Endothelial cell of umbilical vein (primary cell): ENCODE data around the gene MAP4K5. TPM values are rescaled to one million over a fixed set of nuclear protein-coding genes. Genes with fewer than 3 reads are reported as not detected.

Experiments used
- BruUV-seq: library from RNA; stranded (reverse); fragments of 400-500 nt; replicated peaks from 2 replicates; lab custom pipeline; 2021; lab: Mats Ljungman, UMichigan
- CTCF ChIA-PET: fragments of 300-600, 350-600 bp; sonication (Branson Sonifier 250); formaldehyde crosslinking; loops from one replicate; lab custom pipeline; 2021; ENCODE audit warnings: antibody characterized with exemption, inconsistent platforms; lab: Charles Lee
- POLR2A ChIA-PET: fragments of 300-600, 350-600 bp; sonication (Branson Sonifier 250); formaldehyde crosslinking; loops from one replicate; lab custom pipeline; 2021; ENCODE audit warnings: antibody characterized with exemption, inconsistent platforms; lab: Charles Lee
- DNase-seq: peaks from one replicate; pipeline ENCODE4 v3.0.0-alpha.2; 2011; ENCODE audit warnings: low read depth, low spot score
- FAIRE-seq: peaks from 2 replicates; lab custom pipeline; 2011; peaks lifted over from hg19 to GRCh38; lab: Jason Lieb, UNC
- H2AFZ ChIP-seq: 2 replicates; pipeline ENCODE4 v1.6.0; 2012; ENCODE audit warnings: low read depth, low read length, control low read depth, inconsistent platforms
- H3K27ac ChIP-seq: 2 replicates; pipeline ENCODE4 v1.5.1; 2011; ENCODE audit warnings: low read depth, mild to moderate bottlenecking, control low read depth, low read length, moderate library complexity; ENCODE audit not compliant: insufficient read depth
- H3K27me3 ChIP-seq, 2 experiments: 2 replicates each; pipeline versions ENCODE4 v1.6.0 to v1.6.1; 2011; ENCODE audit warnings: low read length in 2 of 2, mixed read lengths in 1 of 2; ENCODE audit not compliant: control insufficient read depth in 2 of 2, insufficient read depth in 2 of 2
- H3K36me3 ChIP-seq, 2 experiments: 2 replicates in 1 of 2; 3 replicates in 1 of 2; pipeline ENCODE4 v1.5.1; 2011; ENCODE audit warnings: low read length in 2 of 2, mild to moderate bottlenecking in 1 of 2, moderate library complexity in 1 of 2; ENCODE audit not compliant: control insufficient read depth in 2 of 2, insufficient read depth in 2 of 2; ENCODE audit errors: extremely low read depth in 1 of 2
- H3K4me1 ChIP-seq: 3 replicates; pipeline ENCODE4 v1.5.1; 2011; ENCODE audit warnings: mild to moderate bottlenecking, low read length; ENCODE audit not compliant: control insufficient read depth, insufficient read depth; ENCODE audit errors: extremely low read depth
- H3K4me2 ChIP-seq: 2 replicates; pipeline ENCODE4 v1.6.1; 2011; ENCODE audit warnings: low read length, control low read depth, mixed read lengths; ENCODE audit not compliant: insufficient read depth
- H3K4me3 ChIP-seq, 3 experiments: fragments of 200-600 bp in 1 of 3; sonication (generic), shearing (Covaris generic) in 1 of 3; replicated peaks in 1 of 3; 2 replicates each; pipeline ENCODE4 v1.5.1; 2011 to 2016; ENCODE audit warnings: control low read depth in 3 of 3, low read length in 3 of 3, mild to moderate bottlenecking in 2 of 3, inconsistent platforms in 1 of 3, low read depth in 1 of 3, moderate library complexity in 1 of 3; ENCODE audit not compliant: insufficient read depth in 1 of 3
- H3K79me2 ChIP-seq: 2 replicates; pipeline ENCODE4 v1.6.0; 2012; ENCODE audit warnings: low read length, inconsistent platforms; ENCODE audit not compliant: control insufficient read depth, insufficient read depth
- H3K9ac ChIP-seq: replicated peaks from 2 replicates; pipeline ENCODE3; 2011; ENCODE audit warnings: low read length, control low read depth; ENCODE audit not compliant: insufficient read depth; ENCODE audit errors: extremely low read depth
- H3K9me1 ChIP-seq: replicated peaks from 3 replicates; pipeline ENCODE4 v1.6.0; 2011; ENCODE audit warnings: mild to moderate bottlenecking, low read length; ENCODE audit not compliant: control insufficient read depth, insufficient read depth; ENCODE audit errors: extremely low read depth
- H3K9me3 ChIP-seq: replicated peaks from 2 replicates; pipeline ENCODE4 v1.5.1; 2012; ENCODE audit warnings: low read length, inconsistent platforms; ENCODE audit not compliant: control insufficient read depth, insufficient read depth
- H4K20me1 ChIP-seq: replicated peaks from 2 replicates; pipeline ENCODE3; 2011; ENCODE audit warnings: mild to moderate bottlenecking, low read length; ENCODE audit not compliant: control insufficient read depth, insufficient read depth; ENCODE audit errors: extremely low read depth
- EZH2 ChIP-seq: IDR thresholded peaks from 2 replicates; pipeline ENCODE4 v1.6.1; 2012; ENCODE audit warnings: borderline replicate concordance, low read depth, mild to moderate bottlenecking, moderate library complexity, low read length, inconsistent platforms; ENCODE audit not compliant: severe bottlenecking
- FOS ChIP-seq: IDR thresholded peaks from 2 replicates; pipeline ENCODE4 v1.6.1; 2011; ENCODE audit warnings: mild to moderate bottlenecking, low read length, moderate library complexity, borderline replicate concordance; ENCODE audit not compliant: insufficient read depth
- GATA2 ChIP-seq: IDR thresholded peaks from 2 replicates; pipeline ENCODE4 v1.7.0; 2011; ENCODE audit warnings: low read depth, mild to moderate bottlenecking, moderate library complexity, mixed read lengths, low read length; ENCODE audit not compliant: insufficient read length, insufficient read depth
- JUN ChIP-seq: IDR thresholded peaks from 2 replicates; pipeline ENCODE4 v1.6.1; 2011; ENCODE audit warnings: borderline replicate concordance, low read depth; ENCODE audit not compliant: insufficient read length, insufficient read depth
- MYC ChIP-seq: IDR thresholded peaks from one replicate; pipeline ENCODE4 v1.6.1; 2011; ENCODE audit warnings: mild to moderate bottlenecking, low read depth, low read length
- POLR2A ChIP-seq: IDR thresholded peaks from 2 replicates; pipeline ENCODE4 v1.6.1; 2012; ENCODE audit warnings: low read depth, mild to moderate bottlenecking, control low read depth, low read length
- POLR2AphosphoS5 ChIP-seq: IDR thresholded peaks from 2 replicates; pipeline ENCODE4 v1.6.1; 2012; ENCODE audit warnings: low read depth, mild to moderate bottlenecking, control low read depth, low read length, moderate library complexity; ENCODE audit not compliant: insufficient read depth
- dilution Hi-C: fragments of 300-500 bp; cut with MboI; formaldehyde crosslinking; loops from one replicate; pipeline ENCODE4 v1.15.0; 2019; ENCODE audit warnings: low sequenced_read_pairs; ENCODE audit not compliant: extremely low pct_ligation_motif_present
- intact Hi-C: fragments of 100-400 bp; cut with micrococcal nuclease; formaldehyde crosslinking; loops from one replicate; pipeline ENCODE4 v1.10.0; 2022
- polyA plus RNA-seq, 4 experiments: library from polyadenylated mRNA; depleted of rRNA in 3 of 4; stranded (reverse) in 3 of 4; unstranded in 1 of 4; fragments of >200 nt; gene quantifications; 2 replicates each; pipeline versions ENCODE4 v1.2.1 to v1.2.3, GENCODE V29; 2011 to 2012; ENCODE audit warnings: missing spikeins in 1 of 4
- total RNA-seq: library from RNA; stranded (reverse); gene quantifications from 2 replicates; pipeline ENCODE4 v1.2.3, GENCODE V29; 2021
- TF ChIP-seq, protein P1 (sequence below): IDR thresholded peaks from 2 replicates; pipeline ENCODE4 v1.6.1; 2011; ENCODE audit not compliant: insufficient read depth, insufficient read length
- TF ChIP-seq, protein P2 (sequence below), 2 donors: IDR thresholded peaks; 1 replicate in 1 of 2; 2 replicates in 1 of 2; pipeline ENCODE4 v1.5.1; 2011; ENCODE audit warnings: low read length in 2 of 2, mild to moderate bottlenecking in 2 of 2, moderate library complexity in 2 of 2, control low read depth in 1 of 2, inconsistent platforms in 1 of 2, low read depth in 1 of 2; ENCODE audit not compliant: insufficient read depth in 1 of 2; ENCODE audit errors: extremely low read depth in 1 of 2

Gene MAP4K5
- total and polyA plus RNA-seq, 2 donors (not counting 3 experiments of a cell fraction or from before 2014, with no cell fraction given) = 17.4 to 73.7 TPM

DNA sequence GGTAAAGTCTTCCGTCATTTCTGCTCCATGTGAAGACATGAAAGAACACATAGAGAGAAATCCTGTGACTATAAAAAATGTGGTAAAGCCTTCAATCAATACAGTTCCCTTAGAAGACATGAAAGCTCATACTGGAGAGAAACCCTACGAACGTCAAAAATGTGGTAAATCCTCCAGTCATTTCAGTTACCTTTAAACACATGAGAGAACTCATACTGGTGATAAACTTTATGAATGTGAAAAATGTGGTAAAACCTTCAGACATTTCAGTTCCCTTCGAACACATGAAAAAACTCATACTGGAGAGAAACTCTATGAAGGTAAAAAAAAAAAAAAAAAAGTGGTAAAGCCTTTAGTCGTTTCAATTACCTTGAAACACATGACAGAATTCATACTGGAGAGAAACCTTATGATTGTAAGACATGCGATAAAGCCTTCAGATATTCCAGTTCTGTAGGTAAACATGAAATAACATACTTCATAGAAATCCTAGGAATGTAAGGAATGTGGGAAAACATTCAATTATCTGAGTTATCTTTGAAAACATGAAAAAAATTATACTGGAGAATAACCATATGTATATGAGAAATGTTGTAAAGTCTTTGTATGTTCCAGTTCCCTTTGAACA lies 60.4 kb downstream of the MAP4K5 start:
- Histone ChIP-seq H3K4me1 (no peaks in the 10 kb centered on the region), H3K9me3 (peaks cover 7% of the 10 kb centered on the region), H3K27me3 (no peaks in the 10 kb centered on the region), H3K4me3 (no peak overlapping the region), H2AFZ (no peak overlapping the region), H3K9me1 (no peaks in the 10 kb centered on the region), H4K20me1 (no peaks in the 10 kb centered on the region), H3K79me2 (no peaks in the 10 kb centered on the region), H3K9ac (no peak overlapping the region), H3K4me2 (no peak overlapping the region), H3K27ac (no peak overlapping the region), H3K36me3 (peaks cover 9 to 35% of the 10 kb centered on the region in 2 experiments)
- DNase-seq = no peak
- ChIA-PET CTCF (no interaction called here), POLR2A (no interaction called here)
- intact Hi-C loops (no loop called here), dilution Hi-C loops (no loop called here)
- FAIRE-seq = no peak
- TF ChIP-seq FOS (no peak), JUN (no peak), MYC (no peak), GATA2 (no peak), POLR2AphosphoS5 (no peak), POLR2A (no peak), EZH2 (no peak)
- TF ChIP-seq, protein P1, sequence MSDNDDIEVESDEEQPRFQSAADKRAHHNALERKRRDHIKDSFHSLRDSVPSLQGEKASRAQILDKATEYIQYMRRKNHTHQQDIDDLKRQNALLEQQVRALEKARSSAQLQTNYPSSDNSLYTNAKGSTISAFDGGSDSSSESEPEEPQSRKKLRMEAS = no peak
- TF ChIP-seq, protein P2, sequence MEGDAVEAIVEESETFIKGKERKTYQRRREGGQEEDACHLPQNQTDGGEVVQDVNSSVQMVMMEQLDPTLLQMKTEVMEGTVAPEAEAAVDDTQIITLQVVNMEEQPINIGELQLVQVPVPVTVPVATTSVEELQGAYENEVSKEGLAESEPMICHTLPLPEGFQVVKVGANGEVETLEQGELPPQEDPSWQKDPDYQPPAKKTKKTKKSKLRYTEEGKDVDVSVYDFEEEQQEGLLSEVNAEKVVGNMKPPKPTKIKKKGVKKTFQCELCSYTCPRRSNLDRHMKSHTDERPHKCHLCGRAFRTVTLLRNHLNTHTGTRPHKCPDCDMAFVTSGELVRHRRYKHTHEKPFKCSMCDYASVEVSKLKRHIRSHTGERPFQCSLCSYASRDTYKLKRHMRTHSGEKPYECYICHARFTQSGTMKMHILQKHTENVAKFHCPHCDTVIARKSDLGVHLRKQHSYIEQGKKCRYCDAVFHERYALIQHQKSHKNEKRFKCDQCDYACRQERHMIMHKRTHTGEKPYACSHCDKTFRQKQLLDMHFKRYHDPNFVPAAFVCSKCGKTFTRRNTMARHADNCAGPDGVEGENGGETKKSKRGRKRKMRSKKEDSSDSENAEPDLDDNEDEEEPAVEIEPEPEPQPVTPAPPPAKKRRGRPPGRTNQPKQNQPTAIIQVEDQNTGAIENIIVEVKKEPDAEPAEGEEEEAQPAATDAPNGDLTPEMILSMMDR (IDR thresholded peaks at IDR 0.05; ENCODE audit: extremely low read depth in 1 of 2, insufficient read depth in 1 of 2, low read depth in 1 of 2, low read length in 2 of 2) = no peak
- BruUV-seq = no TSS peak
